Fibroblast of peridontal ligament (primary cell): Measurements from ENCODE around the gene ADAT2.
"Not testable (repeated sequence)": the region's sequence is repeated elsewhere in the genome, so short reads cannot be mapped to it uniquely, and the experiment has no call there.

Experiments used
- DNase-seq: peaks from one replicate; pipeline ENCODE4 v3.0.0-alpha.2; 2010; ENCODE audit errors: extremely low read depth

Gene ADAT2

GRCh38 chr6:143450453-143451371 lies at the start of gene ADAT2, which contains the start of gene PEX3:
Gene ADAT2 (minus strand): TSS chr6:143450695. CDS start chr6:143450658, 37 bp downstream.
Gene PEX3 (plus strand): TSS chr6:143450805. CDS start chr6:143451043, 238 bp downstream.
- peak; percentile 91 for DNase-seq

- DNase-seq, result no peak
These were observed 47.9 kb upstream of the ADAT2 start for GRCh38 chr6:143498428-143498827.

- DNase-seq, result no peak
These were observed 46.5 kb upstream of the ADAT2 start for GRCh38 chr6:143496974-143497373.

- DNase-seq, result no peak
These were observed 40.3 kb upstream of the ADAT2 start for GRCh38 chr6:143490775-143491174.

- DNase-seq, result no peak
These were observed 39.7 kb upstream of the ADAT2 start for GRCh38 chr6:143490244-143490643.

- no peak for DNase-seq
These were observed 36.3 kb upstream of the ADAT2 start for GRCh38 chr6:143486752-143487151.

- DNase-seq, result no peak
These were observed 35.5 kb upstream of the ADAT2 start for GRCh38 chr6:143485967-143486366.

- no peak for DNase-seq
These were observed 32.1 kb upstream of the ADAT2 start for GRCh38 chr6:143482593-143482992.

GRCh38 chr6:143478479-143479062 lies 28.1 kb upstream of the ADAT2 start:
- no peak for DNase-seq

- no peak for DNase-seq
These were observed 26.1 kb upstream of the ADAT2 start for GRCh38 chr6:143476545-143476944.

GRCh38 chr6:143471822-143472221 lies 21.3 kb upstream of the ADAT2 start:
- no peak for DNase-seq

GRCh38 chr6:143468823-143469222 lies 18.3 kb upstream of the ADAT2 start:
- DNase-seq, result not testable (repeated sequence)

GRCh38 chr6:143468026-143468425 lies 17.5 kb upstream of the ADAT2 start:
- DNase-seq, result no peak

GRCh38 chr6:143465546-143465945 lies 15.1 kb upstream of the ADAT2 start:
- peak; percentile 7 for DNase-seq

GRCh38 chr6:143457563-143458359 lies 7.3 kb upstream of the ADAT2 start:
- DNase-seq, result peak; percentile 7

GRCh38 chr6:143451531-143451930 lies 1.0 kb upstream of the ADAT2 start:
- DNase-seq, result peak; percentile 50

- DNase-seq, result peak; percentile 46
These were observed 612 bp downstream of the ADAT2 start for GRCh38 chr6:143449714-143450452.

- DNase-seq, result peak; percentile 6
These were observed 1.3 kb downstream of the ADAT2 start for GRCh38 chr6:143449082-143449713.

GRCh38 chr6:143447865-143448264 lies 2.6 kb downstream of the ADAT2 start:
- DNase-seq, result not testable (repeated sequence)

- DNase-seq, result no peak
These were observed 7.4 kb downstream of the ADAT2 start for GRCh38 chr6:143443096-143443495.
